ENCODE measurements around the gene SLC30A4.
A peak's percentile ranks its signal among the peaks of the same experiment; 100 is the strongest.
"Not testable (repeated sequence)": the region's sequence is repeated elsewhere in the genome, so short reads cannot be mapped to it uniquely, and the experiment has no call there.

SLC30A4 gene

DNA sequence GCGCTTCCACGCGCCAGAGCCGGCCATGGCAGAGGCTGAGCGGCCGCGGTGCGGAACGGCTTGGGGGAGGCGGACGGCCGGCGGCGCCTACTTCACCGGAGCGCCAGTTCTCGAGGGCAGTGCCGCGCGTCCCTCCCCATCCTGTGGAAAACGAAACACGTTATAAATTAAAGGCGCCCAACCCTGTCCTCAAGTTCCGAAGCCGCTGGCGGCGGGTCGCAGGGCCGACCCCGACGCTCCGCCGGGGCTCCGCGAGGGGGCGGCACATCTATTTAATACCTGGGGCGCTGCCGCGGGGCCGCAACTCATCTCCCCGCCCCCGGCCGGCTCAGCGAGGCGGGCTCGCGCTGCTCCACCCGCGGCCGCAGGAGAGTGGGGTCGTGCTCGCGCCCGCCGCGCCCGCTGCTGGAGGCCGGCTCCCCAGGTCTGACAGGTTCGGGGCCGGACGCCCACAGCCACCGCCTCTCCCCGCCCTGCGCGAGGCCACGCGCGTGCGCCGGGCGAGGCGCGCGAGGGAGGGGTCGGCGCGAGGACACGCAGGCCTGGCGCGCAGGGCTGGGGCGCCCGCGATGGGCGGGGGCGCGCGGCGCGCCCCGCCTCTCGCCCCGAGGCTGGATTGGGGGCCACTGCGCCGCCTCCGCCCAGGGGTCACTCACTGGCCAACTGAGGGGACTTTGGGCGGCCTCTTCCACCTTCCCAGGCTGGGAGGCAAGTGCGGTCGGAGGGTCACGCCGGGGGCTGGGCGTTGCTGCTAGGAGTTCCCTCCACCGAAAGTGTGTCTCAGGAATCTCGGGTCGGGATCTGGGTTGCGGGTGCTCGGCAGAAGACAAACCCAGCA lies at the start of gene SLC30A4:
Gene SLC30A4, minus strand, starts transcription at position 428 of the 838 bp plus-strand sequence. Its CDS starts 401 bp downstream, at position 27.
- DNase-seq, result no peak

GRCh38 chr15:45555934-45556608 lies 33.5 kb upstream of the SLC30A4 start:
- DNase-seq, result peak; percentile 39

DNA sequence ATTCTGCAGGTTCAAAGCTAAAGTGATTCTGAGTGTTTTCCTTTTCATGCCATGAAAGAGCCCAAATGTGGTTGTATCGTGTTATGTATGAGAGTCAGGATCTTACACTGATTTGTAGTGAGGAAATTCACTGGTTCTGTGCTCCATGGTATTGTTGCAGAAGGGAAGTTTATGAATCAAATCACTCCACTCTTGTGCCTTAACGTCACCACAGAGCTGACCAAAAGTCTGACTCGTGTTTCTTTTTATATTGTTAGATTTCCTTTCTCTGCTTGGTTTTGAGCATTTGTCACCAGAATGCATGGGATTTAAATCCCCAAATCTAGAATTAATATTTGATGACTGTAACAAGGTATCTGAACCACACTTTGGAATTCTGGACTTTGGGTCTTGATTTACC lies 29.1 kb upstream of the SLC30A4 start:
- DNase-seq, result no peak

DNA sequence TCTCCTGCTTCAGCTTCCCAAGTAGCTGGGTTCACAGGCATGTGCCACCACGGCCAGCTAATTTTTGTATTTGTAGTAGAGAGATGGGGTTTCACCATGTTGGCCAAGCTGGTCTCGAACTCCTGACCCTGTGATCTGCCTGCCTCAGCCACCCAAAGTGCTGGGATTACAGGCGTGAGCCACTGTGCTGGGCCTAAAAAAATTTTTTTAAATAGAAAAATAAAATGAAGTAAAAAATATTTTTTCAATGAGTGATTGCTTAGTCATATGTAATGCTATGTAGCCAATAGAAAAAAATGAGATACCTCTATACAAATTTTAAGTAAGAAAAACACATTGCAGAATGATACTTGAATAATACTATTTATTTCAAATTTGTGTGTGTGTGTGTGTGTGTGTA lies 27.9 kb upstream of the SLC30A4 start:
- no peak for DNase-seq

DNA sequence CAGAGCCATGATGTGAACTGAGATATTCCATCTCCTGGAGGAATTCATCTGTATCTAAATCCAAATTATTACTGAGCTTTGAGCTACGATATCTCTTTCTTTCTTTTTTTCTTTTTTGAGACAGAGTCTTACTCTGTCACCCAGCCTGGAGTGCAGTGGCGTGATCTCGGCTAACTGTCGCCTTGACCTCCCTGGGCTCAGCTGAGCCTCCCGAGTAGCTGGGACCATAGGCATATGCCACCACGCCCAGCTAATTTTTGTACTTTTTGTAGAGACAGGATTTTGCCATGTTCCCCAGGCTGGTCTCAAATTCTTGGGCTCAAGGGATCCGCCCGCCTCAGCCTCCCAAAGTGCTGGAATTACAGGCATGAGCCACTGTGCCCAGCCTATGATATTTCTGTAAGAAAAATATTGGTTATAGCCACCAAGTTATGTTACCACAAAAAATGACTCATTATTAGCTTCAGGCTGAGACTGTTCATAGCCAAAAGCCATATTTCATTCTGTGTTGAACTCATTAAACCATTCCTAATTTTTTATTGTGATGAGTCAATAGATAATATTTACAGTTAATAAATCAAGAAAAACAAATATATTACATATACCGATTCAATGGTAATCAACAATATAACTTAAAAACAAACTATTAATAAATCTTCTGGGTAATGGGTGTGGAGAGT lies 27.1 kb upstream of the SLC30A4 start:
- DNase-seq, result no peak

- DNase-seq, result no peak
Observed at GRCh38 chr15:45548753-45549520, 26.4 kb upstream of the SLC30A4 start.

DNA sequence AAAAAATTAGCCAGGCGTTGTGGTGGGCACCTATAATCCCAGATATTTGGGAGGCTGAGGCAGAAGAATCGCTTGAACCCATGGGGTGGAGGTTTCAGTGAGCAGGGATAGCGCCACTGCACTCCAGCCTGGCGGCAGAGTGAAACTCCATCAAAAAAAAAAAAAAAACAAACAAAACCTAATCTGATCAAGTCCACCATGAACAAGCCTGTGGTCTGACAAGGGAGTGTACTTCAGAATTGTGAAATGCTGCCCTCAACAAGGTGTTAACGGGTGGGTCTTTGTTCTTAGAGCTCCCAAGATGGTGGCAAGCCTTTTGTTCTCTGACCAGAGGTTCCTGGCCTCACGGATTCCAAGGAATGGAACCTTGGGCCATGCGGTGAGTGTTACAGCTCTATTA lies 24.2 kb upstream of the SLC30A4 start:
- DNase-seq, result peak; percentile 40

GRCh38 chr15:45544266-45545023 lies 21.9 kb upstream of the SLC30A4 start:
- no peak for DNase-seq

DNA sequence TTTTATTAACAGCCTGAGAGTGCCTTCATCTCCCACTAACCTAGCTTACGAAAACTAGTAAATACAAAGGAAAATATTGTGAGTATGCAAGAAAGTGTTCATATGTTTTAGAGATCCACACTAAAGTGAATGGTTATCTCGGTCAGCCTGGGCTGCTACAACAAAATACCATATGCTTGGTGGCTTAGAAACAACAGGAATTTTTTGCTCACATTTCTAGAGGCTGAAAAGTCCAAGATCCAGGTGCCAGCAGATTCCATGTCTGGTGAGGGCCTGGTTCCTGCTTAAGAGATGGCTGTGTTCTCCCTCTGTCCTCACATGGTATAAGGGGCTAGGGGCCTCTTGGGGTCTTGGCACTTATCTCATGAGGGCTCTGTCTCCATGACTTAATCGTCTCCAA lies 20.5 kb upstream of the SLC30A4 start:
- no peak for DNase-seq

DNA sequence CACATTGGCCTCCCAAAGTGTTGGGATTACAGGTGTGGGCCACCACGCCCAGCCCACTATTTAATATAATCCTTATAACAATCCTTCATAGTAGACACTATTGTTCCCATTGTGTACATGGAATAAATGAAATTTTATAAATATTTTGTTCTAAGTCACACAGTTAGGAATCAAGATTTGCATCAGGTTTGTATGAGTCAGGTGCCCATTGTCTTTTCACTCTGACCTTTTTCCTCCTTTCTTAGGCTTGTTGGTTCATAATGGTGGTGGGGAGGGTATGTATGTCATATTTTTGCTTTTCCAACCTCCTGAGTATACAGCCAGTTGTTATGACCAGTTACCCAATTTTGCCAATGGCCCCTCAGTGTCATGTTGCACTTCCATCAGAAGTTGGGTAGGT lies 18.0 kb upstream of the SLC30A4 start:
- no peak for DNase-seq

DNA sequence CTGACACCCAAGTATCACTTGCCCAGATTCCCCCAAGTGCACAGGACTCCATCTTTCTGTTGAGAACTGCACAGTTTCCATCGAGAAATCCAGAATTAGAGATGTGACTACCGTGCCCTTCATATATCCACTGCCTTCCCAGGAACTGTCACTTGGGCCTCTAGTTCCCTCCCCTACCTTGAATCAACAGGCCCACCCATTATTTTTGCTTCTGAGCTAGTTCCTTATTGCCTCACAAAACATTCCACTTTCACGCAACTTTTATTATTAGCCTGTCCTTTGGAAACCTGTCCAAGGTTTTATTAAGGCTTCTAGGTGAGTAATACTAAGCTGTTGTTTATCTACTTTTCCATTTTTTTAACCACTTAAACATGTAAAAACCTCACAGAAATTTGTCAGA lies 17.1 kb upstream of the SLC30A4 start:
- DNase-seq, result no peak

- DNase-seq, result peak; percentile 6
Observed at GRCh38 chr15:45536934-45537333, 14.4 kb upstream of the SLC30A4 start.

DNA sequence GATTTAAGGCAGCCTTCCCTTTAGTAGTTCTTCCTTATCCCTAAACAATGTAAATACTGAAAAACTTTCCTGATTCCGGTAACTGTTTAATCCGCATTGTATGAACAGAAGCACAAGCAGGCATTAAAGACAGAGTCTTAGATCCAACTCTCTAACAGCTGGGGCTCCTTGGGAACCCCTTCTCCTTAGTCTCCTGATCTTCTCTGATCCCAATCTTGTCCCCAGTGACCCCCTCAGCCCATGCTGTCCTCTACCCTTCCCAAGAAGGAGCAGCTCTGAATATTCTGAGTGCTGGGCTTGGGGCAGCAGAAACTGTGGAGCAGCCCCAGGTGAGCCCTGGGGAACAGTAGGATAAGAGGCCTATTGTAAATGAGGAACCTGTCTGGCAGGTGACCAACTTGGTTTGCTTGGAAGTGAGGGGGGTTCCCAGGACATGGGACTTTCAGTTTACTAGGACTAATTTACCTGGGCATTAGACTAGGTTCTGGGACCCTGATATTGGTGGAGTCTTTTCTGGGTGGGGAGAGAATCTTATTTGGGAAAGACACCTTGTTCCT lies 13.0 kb upstream of the SLC30A4 start:
- no peak for DNase-seq

- DNase-seq, result no peak
Observed at GRCh38 chr15:45534821-45535220, 12.3 kb upstream of the SLC30A4 start.

DNA sequence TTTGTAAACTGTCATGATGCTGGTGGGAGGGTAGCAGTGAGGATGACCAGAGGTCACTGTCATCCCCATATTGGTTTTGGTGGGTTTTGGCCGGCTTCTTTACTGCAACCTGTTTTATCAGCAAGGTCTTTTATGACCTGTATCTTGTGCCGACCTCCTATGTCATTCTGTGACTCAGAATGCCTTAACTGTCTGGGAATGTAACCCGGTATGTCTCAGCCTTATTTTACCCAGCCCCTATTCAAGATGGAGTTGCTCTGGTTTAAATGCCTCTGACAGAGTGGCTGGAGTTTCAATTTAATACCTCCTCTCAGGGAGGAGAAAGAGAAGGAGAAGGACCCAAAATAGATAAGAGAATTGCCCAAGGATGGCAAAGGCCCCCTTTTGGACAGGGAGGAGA lies 10.3 kb upstream of the SLC30A4 start:
- DNase-seq, result not testable (repeated sequence)

DNA sequence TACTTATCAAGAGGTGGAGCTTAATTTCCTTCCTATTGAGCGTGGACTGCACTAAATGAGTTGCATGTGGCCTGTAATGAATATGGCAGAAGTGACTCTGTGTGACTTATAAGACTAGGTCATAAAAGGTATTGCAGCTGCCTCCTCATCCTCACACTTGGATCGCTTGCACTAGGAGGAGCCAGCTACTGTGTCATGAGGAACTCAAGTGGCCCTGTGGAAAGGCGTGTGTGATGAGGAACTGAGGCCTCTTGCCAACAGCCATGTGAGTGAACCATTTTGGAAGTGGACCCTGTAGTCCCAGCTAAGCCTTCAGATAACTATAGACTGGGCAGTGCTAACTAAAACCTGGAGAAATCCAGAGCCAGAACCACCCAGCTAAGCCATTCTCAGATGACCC lies 7.1 kb upstream of the SLC30A4 start:
- DNase-seq, result no peak

DNA sequence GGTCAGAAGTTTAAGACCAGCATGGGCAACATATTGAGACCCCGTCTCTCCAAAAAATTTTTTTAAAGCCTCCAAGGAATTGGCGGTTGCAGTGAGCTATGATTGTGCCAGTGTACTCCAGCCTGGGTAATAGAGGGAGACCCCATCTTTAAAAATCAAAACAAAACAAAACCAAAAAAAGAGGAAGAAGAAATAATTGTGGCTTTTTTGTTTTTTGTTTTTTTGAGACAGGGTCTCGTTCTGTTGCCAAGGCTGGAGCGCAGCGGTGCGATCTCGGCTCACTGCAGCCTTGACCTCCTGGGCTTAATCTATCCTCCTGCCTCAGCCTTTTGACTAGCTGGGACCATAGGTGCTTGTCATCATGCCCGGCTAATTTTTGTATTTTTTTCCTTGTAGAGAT lies 4.5 kb upstream of the SLC30A4 start:
- no peak for DNase-seq

DNA sequence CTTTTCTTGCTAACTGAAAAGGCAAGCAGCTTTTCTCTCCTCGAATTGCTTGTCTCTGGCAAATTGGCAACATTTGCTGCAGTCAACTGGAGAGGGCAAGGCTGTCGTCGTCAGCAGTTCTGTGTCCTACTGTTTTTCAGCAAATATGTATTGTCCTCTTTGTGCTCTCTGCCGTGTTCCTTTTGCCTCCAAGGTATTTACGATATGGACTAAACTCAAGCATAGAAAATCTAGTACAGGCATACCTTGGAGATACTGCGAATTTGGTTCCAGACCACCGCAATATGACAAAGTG lies 558 bp upstream of the SLC30A4 start:
- DNase-seq, result no peak

GRCh38 chr15:45521596-45522327 lies 793 bp downstream of the SLC30A4 start:
- DNase-seq, result peak; percentile 65

DNA sequence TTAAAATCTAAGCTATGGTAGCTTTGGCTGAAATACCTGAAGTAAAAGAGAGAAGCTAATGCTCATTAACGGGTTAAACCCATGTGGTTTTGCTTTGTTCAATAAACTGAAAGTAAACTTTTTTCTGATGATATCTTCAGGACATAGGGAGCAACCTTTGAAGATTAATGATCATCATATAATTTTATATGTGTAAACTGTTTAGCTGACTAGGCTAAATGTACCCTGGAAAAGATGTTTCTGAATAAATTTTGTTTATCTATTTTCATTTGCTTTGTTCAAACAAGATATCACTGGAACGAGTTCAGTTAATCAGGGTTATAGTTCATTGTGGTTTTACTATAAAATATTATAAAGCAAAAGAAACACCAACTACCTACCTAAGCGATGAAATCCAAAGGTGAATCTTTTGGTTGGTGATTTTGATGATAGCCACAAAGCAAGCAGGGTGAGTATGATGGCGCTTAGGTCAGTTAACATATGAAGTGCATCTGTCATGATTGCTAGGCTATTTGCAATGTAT lies 11.7 kb downstream of the SLC30A4 start:
- no peak for DNase-seq

DNA sequence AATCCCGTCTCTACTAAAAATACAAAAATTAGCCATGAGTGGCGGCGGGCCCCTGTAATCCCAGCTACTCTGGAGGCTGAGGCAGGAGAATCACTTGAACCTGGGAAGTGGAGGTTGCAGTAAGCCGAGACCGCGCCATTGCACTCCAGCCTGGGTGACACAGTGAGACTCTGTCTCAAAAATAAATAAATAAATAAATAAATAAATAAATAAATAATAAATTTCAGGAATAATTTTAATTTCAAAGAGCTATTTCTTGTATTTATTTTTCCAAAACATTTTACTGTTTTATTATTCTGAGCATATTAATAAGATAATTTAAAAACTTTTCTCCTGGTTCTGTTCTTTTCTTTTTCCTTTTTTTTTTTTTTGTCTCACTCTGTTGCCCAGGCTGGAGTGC lies 15.4 kb downstream of the SLC30A4 start:
- not testable (repeated sequence) for DNase-seq
